G401 (cell line): ENCODE data around the gene IFITM1. TPM values are rescaled to one million over a fixed set of nuclear protein-coding genes. Genes with fewer than 3 reads are reported as not detected.

ENCODE experiments used
- DNase-seq: peaks from one replicate; pipeline ENCODE4 v3.0.0-alpha.2; 2015; ENCODE audit warnings: low spot score
- in situ Hi-C: cut with HindIII; loops from 2 replicates; pipeline ENCODE4 v1.10.0; 2016; ENCODE audit warnings: low sequenced_read_pairs, mixed read lengths
- total RNA-seq: library from RNA; depleted of rRNA; stranded (reverse); fragments of >200 nt; shearing (Covaris generic); gene quantifications from 2 replicates; pipeline ENCODE4 v1.2.3, GENCODE V29; 2014

Gene IFITM1
- total RNA-seq, 1 experiment from 2014 or later, result 76.4 TPM

DNA sequence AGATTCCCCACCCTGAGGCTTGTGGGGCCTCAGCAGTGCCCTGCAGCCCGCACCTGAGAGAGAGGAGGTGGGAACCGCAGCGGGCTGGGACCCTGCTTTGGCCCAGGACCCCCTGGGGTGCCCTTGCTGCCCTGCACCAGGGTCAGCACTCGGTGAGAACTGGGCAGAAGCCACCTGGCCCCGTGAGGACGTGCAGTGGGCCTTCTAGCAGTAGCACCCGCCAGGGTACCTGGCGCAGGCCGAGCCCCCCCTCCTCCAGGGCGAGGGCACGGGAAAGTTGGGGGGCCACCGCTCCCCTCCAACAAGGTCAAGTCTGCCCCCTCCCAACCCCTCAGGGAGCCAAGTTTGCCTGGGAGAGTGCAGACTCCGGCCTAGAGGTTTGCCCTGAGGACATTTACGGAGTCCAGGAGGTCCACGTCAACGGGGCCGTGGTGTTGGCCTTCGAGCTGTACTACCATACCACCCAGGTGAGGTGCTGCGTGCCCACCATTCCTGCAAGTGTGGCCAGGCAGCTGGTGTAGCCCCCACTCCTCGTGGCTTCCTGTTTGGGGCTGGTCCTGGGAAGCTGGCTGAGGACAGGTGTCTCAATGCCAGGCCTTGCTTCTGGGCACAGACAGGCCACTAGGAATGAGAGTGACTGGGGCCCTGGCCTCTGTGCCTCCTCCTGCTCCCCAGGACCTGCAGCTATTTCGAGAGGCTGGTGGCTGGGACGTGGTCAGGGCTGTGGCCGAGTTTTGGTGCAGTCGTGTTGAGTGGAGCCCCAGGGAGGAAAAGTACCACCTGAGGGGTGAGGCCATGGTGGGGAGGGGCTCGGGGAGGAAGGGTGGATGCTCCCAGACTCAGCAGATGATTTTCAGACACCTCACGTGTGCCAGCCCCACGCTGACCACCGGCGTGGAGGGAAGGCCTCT is 21.4 kb upstream of the IFITM1 start:
- in situ Hi-C loops, result no loop called here
- no peak for DNase-seq

DNA sequence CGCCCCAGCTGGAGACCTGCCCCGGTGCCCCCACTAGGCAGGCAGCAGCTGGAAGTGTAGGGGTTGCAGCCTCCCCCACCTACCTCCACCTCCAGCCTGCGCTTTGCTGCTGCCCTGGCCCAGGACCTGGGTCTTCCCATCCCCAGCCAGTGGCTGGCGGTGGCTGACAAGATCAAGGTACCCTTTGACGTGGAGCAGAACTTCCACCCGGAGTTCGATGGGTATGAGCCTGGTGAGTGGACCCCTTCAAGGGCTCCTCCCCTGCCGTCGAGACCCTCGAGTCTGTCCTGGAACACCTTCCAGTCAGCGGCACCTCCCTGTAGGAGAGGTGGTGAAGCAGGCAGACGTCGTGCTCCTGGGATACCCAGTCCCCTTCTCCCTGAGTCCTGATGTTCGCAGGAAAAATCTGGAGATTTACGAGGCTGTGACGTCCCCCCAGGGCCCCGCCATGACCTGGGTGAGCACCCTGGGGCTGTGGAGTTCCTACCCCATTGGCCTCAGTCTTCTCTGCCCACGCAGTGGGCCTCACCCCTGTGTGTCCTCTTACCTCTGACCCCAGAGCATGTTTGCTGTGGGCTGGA is 20.5 kb upstream of the IFITM1 start:
- in situ Hi-C loops, result no loop called here
- no peak for DNase-seq

DNA sequence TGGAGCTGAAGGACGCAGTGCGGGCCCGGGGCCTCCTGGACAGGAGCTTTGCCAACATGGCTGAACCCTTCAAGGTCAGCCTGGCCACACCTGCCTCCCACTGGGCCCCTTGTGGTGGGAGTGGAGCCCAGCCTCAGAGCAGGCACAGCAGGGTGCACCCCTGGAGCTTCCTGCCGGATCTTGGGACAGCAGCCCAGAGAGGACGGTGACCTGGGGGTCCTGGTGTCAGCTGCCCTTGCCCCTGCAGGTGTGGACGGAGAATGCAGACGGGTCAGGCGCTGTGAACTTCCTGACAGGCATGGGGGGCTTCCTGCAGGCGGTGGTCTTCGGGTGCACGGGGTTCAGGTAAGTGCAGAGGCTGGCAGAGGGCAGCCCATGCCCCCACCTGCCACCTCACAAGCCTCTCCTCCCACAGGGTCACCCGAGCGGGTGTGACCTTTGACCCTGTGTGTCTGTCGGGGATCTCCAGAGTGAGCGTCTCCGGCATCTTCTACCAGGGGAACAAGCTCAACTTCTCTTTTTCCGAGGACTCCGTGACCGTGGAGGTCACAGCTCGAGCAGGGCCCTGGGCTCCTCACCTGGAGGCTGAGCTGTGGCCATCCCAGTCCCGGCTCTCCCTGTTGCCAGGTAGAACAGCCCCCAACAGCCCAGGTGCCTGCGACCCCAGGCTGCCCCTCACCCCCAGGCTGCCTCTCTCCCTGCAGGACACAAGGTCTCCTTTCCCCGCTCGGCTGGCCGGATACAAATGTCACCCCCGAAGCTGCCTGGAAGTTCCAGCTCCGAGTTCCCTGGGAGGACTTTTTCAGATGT is 19.8 kb upstream of the IFITM1 start:
- in situ Hi-C loops, result no loop called here
- no peak for DNase-seq

DNA sequence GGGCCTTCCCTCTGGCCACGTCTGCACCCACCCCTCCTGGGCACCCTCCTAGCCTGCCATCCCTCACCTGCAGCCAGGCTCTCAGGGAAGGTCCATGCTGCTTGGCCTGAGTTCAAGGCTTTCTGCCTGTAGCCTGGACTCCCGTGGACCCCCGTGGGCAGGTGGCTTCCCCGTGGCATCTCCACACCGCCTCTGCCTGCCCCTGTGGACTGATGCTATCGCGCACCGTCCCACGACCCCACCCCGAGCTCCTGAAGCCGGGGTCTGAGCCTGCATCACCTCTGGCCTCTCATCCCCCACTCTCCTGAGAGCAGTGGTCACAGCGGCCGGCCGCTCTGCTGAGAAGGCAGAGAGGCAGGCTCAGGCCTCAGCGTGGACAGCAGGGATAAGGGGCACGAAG is 19.1 kb upstream of the IFITM1 start:
- DNase-seq, result no peak
- in situ Hi-C loops, result no loop called here

DNA sequence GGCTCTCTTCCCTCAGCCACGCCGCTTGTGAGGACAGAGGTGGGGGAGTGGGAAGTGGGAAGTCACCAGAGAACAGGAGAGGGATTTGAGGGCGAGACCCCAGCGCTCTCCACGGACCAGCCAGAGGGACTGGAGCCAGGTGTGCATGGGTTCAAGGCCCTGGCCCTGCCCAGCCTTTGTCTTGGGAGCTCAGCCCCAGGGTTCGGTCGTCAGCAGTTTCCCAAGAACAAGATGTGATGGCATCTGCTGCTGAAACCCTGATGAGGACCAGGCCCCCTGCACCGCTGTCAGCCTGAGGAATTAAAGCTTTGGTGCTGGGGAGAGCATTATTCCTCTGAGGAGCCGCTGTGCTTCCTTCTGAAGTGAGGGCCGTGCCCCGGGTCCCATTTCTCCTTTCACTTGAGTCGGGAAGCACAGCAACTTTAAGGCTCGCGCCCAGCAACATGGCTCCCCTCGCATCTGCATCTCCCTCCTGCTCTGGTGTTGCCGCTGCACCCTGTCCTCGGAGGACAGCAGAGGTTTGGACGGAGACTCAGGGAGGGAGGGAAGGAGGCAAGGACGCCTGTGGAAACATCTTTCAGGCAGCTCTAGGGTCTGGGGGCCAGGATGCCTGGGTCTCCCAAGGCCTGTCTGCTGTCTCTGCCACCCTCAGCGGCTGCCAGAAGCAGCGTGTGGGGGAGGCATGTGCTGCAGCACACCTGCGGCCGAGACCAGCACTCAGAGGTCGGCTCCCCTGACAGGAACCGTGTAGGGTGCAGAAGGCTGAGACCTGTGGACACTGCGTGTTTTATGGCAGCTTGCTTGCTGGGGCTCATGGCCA is 18.3 kb upstream of the IFITM1 start:
- no peak for DNase-seq
- in situ Hi-C loops, result no loop called here

DNA sequence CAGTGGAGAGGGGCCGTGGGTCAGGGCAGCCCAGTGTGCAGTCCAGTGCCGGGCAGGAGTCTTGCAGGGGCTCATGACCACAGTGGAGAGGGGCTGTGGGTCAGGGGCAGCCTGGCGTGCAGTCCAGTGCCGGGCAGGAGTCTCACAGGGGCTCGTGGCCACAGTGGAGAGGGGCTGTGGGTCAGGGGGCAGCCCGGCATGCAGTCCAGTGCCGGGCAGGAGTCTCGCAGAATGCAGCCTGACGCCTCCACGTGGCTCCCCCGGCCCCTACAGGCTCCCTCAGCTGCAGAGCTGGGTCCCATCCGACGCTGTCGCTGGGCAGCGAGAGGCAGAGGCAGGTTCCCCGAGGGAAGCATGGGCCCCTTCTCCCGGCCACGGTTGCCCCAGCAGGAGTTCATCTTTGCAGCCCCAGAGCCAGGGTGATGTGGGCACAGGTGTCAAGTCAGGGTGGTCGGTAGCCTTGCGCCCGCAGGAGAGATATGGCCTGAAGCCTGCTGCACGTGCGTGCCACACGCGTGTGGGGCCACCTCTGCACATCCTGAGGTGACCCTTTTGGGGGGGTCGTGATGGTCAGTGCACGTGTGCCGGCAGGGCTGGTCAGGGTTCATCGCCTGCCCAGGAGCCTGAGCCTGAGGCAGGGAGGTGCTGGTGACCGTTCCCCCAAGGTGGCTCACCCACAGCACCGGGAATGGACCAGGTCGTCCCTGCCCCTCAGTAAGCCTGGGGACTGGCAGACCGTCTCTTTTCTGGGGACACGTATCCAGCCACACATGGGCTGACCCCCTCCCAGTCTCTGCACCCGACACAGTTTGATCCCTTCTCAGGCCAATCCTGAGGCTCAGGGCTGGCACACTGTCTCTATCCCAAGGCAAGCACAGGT is 17.4 kb upstream of the IFITM1 start:
- in situ Hi-C loops, result no loop called here
- no peak for DNase-seq

DNA sequence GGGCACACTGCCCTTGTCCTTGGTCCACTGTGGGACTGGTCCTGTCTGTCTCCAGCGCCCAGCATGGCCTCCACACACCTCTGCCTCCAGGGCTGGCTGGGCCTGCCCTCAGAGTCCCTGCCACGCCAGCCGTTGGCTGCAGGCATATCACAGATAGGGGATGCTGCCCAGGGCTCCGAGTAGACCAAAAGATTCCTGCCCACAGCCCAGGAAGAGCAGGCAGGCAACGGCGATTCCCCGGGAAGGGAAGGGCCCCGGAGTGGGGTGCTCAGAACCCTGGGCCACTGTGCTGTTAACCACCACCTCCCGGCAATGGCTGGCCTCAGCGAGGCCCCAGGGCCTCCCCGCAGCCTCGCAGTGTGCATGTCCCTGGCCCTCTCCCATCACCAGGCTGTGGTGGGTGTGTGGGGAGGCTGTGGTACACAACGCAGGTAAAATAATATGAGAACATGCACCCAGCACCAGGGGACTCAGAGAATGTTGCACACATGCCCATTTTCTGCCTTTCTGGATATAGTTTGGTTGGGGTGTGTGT is 16.7 kb upstream of the IFITM1 start:
- in situ Hi-C loops, result no loop called here
- DNase-seq, result no peak

DNA sequence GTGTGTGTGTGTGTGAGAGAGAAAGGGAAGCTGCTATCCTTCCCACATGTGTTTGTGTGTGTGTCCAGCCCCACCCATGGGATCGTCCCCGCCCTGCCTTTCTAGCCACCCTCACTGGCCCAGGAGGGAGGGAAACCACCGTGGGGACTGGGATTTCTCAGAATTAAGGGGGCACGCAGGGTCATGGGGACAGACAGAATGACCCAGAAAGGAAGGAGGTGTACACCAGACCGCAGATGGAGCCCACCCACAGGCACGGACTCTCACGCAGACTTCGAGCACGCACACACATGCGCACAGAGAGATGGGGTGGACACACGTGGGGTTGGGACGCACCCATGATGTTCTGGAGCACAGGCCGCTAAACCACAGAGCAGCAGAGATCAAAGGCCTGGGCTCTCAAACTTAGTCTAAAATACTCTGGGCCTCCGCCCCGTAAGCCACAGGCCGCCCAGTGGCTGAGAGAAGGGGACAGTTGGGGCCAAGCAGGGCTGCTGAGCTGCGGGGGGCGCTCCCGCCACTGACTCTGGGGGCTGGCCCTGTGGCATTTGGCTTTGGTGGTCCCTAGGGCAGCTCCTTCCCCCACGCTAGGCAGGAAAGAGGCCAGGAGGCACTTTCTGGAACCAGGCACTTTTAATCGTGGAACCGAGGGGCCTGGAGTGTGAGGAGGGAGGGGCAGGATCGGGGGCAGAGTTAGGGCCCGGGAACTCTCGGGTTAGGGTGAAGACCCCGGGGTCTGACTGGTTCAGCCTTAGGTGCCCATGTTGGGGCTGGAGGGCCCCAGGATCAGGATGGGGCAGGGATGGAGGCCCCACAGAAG is 16.0 kb upstream of the IFITM1 start:
- DNase-seq, result no peak
- in situ Hi-C loops, result no loop called here

DNA sequence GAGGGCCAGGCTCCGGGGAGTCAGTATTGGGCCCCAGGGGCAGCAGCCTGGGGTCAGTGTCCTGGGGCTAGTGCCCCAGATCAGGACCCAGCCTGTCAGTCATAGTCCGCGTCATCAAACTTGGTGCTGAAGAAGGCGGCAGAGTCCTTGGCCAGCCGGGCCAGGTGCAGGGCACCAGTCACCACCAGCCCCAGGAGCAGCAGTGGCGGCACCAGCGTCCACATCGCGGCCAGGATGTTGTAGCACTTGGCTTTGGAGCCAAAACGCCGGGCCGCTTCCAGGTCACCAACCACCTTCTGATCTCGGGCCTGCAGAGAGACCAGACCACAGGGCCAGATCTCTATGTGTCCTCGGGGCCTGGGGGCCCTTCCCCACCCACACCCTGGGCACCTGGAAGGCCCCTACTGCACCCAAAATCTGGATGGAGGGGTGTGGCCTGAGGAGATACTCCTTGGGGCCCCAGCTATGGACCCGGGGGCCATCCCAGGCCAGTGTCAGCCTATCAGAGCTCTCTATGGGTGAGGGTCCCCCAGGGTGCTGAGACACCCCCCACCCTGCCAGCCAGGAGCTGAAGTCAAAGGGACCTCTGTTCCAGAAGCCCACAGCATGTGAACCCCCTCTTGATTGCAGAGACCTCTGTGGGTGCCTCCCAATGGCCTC is 15.3 kb upstream of the IFITM1 start:
- in situ Hi-C loops, result no loop called here
- DNase-seq, result no peak

DNA sequence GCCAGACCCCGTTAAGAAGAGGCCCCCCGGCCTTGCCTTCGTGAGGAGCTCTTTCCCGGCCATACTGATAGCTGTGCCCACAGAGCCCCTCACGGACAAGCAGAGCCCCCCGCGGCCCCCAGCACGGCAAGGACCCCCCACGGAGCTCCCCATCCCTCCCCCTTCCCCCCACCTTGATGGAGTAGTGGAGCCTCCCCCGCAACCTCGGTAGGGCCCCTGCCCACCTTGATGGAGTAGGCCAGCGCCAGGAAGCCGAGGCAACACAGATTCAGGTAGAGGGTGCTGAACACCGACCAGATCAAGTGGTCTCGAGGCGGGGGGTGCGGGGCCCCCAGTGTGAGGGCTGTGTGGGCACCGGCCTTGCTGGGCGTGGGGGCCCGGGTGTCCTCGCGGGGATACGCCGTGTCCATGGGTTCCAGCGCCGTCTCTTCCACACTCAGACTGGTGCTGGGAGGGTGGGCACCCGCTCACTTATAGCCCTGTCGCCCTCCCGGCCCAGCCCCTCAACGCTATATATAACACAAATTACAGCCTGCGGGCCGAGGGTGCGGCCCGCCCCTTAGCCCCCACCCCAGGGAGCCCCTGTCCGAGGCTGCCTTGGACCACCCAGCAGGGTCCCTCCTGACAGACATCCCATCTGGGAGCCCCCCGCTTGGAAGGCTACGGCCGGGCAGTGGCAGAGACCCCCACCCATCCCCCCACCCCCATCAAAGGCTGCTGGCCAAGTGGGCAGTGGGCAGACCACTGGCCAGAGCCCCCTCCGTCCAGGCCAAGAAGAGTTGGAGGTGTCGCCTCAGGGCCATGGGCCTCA is 14.6 kb upstream of the IFITM1 start, which contains the start of gene IFITM5:
TSS of gene IFITM5 (minus strand) at position 446 of the 811 bp plus-strand sequence. CDS start at position 410, 36 bp downstream.
- no peak for DNase-seq
- in situ Hi-C loops, result no loop called here

DNA sequence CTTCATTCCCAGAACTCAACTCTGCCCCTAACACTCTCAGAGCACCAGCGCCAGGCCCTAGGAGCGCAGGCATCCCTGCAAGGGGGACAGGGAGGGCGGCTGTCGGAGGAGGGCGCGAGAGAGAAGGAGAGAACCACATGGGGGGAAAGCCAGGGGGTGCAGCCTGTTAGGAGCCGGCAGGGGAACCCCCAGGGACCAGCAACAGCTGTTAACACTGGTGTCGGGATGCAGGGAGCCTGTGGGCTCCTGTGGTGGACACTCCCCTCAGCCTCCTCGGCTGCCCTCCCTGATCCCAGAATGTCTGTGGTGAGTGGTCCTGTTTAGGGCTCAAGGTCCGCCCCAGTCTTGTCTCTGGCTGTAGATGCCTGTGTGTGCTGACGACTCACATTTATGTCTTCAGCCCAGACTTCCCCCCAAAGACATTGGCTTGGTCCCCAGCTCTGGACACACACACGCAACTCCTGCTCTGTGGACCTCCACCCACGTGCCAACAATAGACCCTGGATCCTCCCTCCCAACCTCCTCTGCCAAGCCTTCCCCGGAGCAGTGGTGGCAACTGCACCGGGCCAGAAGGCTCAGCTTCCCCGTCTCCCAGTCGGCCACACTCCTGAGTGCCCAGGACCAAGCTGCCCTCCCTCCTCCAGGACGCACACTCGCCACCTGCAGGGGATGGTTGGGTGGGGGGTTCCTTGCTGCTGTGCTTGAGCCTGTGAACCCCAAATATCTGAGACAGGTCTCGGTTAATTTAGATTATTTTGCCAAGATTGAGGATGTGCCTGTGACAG is 13.7 kb upstream of the IFITM1 start:
- in situ Hi-C loops, result no loop called here

DNA sequence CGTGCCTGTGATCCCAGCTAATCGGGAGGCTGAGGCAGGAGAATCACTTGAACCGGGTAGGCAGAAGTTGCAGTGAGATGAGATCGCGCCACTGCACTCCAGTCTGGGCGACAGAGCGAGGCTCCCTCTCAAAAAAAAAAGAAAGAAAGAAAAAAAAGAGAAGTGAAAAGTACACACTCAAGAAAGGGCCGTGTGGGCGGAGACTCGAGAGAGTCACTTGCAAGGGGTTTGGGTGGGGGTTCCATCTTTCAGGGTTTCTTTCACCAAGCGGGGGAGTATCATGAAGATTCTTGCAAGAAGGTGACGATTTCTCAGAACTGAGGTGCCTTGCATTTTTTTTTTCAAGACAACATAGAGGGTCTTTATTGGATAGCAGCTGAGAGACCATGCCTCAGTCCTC is 10.5 kb upstream of the IFITM1 start:
- no peak for DNase-seq
- in situ Hi-C loops, result no loop called here

More for the DNA sequence above, 13.7 kb upstream of the IFITM1 start:
- no peak for DNase-seq

DNA sequence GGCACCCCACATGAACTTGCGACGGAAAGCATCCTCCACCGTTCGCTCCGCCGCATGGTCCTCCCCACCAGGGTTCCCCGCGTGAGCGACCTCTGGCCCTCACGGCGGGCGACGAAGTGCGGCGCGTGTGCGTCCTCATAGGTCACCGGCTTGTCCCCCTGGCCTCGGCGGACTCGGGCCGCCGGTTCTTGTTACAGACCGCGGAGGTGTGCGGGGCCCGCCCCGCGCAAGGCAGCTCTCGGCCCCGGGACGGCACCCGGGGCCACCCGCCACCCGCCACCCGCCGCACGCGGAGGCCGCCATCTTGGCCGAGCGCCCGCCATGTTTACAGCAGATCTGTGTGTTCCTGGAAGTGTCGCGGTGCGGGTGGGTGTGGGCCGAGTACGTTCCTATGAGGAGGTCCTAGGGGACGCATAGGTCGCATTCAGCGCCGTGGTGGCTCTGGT is 9.8 kb upstream of the IFITM1 start:
- in situ Hi-C loops, result no loop called here
- no peak for DNase-seq

DNA sequence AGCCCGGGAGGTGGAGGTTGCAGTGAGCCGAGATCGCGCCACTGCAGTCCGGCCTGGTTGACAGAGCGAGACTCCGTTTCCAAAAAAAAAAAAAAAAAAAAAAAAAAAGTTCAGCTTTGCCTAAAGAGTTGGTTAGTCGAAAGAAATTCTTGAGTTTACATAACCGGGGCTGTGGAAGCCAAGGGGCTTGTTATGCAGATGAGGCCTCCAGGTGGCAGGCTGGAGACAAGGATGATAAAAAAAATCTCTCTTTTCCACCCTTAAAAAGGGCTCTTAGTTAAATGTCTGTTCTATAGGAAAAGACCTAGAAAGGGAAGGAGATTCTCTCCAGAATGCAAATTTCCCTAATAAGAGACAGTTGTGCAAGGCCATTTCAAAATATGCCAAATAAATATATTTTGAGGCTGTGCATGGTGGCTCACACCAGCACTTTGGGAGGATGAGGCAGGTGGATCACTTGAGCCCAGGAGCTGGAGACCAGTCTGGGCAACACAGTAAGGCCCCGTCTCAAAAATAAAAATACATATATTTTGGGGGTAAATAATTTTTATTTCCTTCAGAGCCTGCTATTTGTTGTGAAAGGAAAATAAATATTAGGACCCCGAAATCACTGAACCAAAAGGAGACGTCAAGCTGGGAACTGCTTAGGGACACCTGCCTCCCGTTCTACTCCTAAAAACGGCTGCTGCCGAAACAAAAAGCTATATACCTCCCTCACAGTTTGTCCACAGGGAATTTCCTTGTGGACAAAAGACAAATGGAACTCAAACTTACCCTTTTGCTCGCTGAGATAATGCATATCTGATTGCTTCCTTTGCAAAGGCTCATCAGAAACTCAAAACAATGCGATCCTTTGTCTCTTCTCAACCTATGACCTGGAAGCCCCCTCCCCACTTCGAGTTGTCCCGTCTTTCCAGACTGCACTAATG is 8.7 kb upstream of the IFITM1 start:
- in situ Hi-C loops, result no loop called here
- peak; percentile 58 for DNase-seq
